Bone marrow (tissue), 2 donors: Measurements from ENCODE around the gene PEAK3.

Source experiments
- DNase-seq, 2 donors: peaks; one replicate each; lab custom pipeline; 2025; lab: John Stamatoyannopoulos, UW

PEAK3 gene

DNA sequence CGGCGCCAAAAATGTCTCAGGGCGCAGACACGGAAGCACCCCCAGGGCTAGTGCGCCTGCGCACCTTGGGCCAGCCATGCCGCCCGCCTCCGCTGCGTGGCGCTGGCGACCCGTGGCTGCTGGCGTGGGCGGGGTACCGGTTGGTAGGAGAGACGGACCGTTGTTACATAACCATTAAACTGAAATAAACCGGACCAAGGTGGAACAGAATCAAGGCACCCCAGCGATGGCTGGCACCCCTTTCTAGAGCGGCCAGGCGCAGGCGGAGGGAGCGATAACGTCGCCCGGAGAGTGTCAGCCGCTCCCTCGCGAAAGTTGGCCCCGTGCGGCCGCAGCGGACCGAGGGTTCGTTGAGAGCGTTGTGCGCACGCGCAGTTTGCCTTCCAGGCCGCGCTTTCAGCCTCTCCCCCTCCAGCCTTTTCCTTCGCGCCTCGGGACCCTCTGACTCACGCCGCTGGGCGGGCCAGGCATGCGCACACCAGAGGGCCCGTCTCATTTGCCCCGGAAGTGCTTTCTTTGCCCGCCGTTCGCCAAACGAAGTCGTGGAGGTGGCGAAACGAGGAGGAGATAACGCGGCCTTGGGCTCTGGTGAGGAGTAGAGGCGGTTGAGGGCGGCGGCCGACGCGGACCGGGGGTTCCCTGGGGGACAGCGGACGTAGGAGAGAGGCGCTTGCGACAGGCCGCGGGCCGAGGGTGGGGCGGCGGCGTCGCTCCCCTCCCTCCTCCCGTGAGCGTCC lies 45.5 kb downstream of the PEAK3 start, which contains the start of the genes PLEKHJ1 and SF3A2:
TSS of gene PLEKHJ1 (minus strand) at position 16 of the 737 bp plus-strand sequence. CDS start 81 bp downstream, outside the sequence.
TSS of gene SF3A2 (plus strand) at position 511 of the 737 bp plus-strand sequence. CDS start 6,595 bp downstream, outside the sequence.
- DNase-seq: peak; percentile 96 to 100

DNA sequence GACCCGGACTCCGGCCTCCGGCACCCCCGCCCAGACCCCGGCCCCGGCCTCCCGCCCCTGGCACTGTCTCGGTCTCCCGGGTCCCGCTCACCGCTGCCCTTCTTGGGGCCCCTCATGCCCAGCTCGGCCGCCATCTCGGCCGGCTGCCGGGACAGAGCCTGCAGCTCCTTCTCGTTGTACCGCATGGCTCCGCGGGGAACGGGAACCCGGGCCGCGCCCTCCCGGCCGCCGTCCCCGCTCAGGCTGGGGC lies 46.0 kb downstream of the PEAK3 start:
- no peak for DNase-seq

DNA sequence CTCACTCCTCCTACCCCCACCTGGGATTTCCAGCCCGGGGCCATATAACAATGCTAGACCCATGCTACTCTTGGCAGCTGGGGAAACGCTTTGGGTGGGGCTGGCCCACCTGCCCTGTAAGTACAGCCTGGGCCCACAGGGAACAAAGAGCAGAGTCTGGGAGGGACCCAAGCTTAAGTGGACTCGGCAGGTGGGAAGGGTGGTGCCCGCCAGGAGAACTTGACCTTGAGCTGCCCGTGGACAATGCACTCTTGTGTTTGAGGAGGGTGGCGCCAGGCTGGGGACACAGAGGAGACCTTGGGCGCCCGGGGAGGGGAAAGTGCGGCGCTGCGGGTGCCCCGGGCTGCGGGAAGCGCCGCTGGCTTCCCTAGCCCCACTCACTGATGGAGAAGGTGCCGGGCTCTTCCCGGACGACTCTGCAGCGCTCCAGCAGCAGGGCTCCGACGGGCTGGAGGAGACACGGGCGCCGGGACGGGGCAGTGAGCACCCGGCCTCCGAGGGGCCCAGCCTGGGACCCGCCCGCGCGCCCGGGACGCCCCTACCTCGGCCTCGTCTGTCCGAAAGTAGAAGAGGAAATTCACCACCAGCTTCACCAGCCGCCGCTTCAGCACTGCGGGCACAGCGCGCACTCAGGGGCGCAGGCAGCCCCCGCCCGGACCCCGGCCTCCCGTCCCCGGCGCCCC lies 46.5 kb downstream of the PEAK3 start:
- DNase-seq: peak in 1 of 2 donors; percentile 49

DNA sequence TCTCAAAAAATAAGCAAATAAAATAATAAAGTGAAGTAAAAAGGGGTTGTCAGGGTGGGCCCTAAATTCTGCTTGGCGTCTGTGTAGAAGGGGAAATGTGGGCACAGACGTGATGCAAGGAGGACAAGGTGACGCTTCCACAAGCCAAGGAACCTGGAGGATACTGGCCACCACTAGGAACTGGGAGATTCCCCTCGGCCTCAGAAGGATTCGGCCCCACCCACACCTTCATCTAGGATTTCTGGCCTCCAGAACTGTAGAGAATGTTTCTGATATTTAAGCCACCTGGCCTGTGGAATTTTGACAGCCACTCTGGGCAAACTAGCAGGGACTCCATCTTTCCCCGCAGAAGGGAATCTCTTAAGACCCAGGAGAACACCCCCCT lies 47.0 kb downstream of the PEAK3 start:
- no peak for DNase-seq

DNA sequence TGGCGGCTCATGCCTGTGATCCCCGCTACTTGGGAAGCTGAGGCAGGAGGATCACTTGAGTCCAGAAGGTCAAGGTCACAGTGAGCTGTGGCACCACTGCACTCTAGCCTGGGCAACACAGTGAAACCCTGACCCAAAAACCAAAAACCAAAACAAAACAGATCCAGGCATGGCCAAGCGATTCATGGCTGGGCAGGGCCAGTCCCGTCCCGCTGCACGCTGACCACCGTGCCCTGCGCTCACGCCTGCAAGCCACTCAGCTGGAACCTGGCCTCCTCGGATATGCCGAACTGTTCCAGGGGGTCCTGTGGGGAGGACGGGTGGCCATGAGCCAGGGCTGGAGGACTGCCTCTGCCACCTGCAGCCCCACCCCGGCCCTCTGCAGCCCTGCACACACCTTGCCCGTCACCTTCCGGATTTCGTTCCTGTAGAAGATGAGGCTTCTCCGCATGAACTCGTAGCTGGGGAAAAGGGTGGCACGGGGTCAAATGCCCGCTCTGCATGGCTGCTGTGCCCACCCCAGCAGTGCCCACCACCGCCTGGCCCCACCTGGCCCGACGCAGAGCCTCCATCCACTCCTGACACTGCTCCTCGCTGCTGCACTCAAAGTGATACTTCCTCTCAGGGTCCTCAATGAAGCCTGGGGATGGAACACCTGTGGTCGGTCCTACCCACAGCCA lies 48.2 kb downstream of the PEAK3 start:
- no peak for DNase-seq

DNA sequence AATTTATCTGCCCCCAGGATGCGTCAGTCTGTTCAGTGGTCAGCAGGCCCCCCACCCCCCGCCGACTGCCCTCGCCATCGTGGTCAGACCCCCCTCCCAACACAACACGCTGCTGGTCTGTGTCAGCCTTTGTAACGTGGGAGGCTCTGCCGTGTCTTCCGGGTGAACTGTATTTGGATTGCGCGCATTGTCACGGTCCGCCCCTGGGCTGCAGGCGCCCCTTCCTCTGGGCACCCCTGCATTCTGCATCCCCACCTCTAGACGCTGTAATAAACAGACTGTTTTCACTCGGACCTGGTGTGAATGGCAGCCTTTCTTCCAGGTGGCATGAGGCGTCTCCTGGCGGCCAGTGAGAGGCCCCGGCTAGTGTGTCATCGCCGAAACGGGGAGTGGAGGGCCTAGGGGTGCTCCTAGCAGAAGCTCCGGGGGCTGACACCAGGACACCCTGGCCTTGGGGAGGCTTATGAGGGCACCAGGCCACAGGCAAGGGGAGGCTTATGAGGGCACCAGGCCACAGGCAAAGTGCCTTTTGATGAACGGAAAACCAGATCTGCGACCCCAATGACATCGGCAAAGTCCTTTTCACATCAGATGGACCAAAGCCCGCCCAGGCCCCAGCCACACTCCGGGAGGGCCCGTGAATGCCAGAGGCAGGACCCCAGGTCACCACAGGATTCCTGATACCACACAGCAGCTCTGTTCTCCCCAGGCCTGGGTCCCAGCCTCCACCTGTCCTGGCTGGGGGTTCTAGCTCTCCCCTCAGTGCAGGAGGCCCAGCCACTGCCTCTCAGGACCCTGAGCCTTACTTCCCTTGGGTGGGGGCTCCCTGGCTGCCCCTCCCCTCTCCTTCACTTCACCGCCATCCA lies 49.5 kb downstream of the PEAK3 start:
- no peak for DNase-seq

DNA sequence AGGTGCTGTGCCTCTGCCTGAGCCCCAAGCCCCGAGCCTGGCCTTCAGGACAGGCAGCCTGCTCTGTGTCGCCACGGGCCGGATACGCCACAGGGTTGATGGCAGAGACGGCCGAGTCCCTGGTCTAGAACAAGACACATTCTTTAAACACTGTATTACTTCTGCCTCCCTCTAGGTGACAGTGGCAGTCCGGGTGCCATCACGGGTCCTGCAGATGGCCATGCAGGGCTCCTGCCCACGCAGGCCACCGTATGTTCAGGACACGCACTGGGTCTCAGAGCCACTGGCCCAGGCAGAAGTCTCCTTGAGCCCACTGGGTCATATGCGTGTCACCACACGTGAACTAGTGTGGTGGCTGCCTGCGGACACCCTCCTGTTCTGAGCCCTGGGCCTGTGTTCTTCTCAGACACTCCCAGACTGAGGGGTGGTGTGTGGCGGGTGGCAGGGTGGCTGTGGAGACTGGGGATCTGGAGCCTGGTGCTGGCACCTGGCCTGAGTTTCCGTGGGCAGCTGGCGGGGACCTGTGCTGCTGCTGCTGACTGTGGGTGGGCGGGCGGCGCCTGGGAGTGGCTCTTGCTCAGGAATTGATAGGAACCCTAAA lies 50.3 kb downstream of the PEAK3 start:
- DNase-seq: no peak

DNA sequence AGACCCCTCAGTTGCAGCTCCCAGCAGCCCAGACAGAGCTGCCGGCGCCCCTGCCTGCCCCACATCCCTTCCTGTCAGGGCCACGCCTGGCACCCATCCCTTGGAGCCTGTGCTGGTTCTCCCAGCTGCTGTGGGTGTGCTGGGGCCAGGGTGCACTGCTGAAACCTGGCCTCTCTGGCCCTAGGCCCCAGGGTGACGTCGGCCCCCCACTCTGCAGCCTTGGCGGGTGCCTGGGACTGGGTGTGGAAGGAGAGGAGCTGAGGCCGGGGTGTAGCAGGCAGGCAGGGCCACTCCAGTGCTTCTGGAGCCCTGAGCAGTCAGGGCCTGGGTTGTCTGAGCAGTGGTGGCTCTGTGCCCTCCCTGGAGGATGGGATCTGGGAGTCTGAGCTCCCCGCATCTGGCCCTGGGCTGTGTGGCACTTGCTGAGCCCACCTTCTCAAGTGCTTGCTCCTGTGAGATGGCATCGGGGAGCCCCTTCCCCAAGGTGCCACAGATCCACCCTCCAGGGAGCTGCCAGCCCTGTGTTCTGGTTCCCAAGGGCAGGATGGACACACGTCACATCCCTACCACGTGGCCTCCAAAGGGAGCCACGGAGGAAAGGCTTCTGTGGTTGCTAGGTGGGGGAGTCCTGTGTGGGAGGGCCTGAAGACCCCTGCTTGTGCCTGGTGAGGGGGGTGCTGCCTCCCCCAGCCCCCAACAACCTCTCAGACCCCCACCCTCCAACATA lies 51.0 kb downstream of the PEAK3 start:
- DNase-seq: no peak

DNA sequence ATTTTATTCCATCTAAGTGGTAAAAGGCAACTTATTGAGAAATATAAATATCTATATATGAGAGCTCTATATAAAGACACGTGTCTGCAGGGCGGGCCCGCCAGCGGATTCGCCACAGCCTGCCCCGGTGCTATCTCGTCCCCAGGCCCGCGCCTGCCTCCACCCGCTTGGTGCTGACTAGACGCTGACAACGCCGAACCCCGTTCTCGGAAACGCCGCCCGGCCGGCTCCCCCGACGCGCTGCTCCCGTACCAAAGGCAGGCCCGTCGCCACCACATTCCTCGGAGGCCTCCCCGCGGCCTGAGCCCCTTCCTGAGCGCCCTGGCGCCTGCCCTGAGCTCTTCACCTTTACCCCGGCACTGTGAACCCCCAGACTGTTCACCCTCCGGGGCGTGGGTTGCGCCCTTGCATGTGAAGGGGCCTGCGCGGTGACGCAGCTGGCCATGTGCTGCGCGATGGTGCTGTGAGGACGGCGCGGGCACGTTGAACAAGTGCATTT lies 51.9 kb downstream of the PEAK3 start:
- no peak for DNase-seq

DNA sequence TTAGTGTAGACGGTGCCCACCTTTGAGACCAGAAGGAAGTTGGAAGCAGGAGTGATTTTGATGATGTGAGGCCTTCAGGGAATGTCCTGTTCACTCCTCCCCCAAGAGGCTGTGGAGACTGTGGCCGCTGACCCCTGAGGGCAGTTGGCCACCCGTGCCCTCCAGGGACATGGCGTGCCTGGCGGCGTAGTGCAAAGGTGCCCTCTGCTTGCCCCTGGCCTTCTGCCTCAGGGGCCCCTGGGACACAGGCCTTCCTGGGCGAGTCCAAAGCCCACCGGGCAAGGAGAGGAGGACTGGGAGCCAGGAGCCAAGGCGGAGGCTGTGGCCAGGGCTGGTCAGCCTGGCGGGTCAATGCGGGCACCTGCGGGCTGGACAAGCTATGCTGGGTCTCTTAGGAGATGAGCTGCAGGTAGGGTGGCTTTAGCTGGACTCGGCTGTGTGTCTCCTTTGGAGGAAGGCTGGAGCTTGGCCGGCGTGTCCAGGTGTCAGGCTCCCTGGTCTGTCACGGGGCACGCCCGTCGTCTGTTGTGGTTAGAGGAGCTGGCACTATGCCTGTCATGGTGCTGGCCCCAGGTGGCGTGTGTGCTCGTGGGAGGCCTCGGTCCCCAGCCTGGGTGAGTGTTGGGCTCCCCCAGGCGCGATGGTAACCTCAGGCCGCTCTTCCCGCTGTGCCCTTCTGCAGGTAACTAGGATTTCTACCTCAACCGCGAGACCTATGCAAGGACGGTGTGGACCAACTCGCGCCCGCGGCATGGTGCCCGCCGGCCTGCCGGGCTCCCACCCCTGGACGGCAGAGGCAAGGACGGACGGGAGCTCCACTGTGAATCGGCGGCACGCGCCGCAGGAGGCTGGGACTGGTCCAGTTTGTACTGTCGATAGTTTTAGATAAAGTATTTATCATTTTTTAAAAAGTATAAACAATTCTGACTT lies 52.6 kb downstream of the PEAK3 start:
- DNase-seq: no peak

DNA sequence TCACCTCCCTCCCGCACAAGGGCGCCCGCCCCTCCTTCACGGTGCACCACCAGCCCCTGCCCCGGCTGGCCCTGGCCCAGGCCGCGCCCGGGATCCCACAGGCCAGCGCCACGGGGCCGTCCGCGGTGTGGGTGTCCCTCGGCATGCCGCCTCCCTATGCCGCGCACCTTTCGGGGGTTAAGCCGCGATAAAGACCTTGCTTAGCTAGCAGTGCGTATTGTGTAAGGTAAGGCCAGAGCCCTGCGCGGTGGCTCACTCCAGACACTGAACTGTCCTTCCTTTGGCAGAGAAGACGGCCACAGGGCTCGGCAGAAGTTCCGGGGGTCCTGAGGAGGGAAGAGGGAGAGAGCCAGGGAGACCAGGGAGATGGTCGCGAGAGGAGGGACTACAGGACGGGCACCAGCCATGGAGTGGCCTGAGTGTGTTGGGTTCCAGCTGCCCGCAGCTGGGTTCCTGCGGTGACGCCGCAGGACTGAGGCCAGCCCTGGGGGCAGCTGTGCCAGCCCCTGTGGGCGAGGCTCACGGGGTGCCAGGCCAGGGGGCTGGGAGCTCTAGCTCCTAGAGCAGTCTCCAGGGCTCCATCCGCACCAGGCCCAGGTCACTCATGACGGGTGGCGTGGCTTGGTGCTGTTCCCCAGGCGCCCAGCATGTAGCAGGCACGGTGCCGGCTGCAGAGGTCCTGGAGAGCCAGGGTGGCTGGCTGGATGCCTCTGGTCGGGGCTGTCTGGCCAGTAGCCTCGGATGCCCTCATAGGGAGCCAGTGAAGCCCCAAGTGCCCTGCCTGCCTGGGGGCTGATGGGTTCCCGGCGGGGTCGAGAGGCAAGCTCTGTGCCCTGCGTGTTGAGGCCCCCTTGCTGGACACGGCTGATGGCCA lies 53.6 kb downstream of the PEAK3 start:
- DNase-seq: no peak

DNA sequence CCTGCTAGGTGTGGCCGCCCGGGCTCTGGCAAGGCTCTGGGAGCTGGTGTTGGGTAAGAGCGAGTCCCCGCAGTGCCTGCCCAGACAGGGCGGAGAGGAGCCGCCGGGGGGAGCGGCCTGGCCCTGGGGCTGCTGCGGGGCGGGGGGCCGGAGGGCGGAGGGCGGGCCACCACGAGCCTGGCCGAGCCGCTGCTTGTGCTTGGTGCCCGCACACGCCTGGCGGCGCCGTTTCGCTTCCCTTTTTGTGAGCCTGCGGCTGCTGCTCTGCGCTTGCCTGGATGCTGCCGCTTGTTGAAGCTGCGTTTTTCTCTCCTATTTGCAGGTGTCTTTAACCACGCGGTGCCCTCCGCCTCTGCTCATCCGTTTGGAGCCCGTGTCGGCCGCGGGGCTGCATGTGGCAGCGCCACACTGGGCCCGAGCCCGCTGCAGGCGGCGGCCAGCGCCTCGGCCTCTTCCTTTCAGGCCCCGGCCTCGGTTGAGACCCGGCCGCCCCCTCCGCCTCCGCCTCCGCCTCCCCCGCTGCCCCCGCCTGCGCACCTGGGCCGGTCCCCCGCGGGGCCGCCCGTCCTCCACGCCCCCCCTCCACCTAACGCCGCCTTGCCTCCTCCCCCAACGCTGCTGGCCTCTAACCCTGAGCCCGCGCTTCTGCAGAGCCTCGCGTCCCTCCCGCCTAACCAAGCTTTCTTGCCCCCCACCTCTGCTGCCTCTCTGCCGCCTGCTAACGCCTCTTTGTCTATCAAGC lies 54.4 kb downstream of the PEAK3 start:
- no peak for DNase-seq

DNA sequence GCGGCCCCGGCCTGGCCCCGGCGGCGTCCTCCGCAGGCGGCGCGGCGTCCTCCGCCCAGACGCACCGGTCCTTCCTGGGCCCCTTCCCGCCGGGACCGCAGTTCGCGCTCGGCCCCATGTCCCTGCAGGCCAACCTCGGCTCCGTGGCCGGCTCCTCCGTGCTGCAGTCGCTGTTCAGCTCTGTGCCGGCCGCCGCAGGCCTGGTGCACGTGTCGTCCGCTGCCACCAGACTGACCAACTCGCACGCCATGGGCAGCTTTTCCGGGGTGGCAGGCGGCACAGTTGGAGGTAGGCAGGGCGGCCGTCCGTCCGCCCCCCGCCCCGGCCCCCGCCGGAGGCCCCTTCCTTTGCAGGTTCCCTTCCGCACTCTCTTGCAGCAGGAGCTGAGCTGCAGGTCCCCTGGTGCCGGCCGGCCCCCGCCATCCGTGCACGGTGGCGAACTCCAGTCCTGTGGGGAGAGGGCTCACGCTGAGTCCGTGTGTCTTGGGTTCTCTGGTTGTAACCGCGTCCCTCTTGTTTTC lies 55.1 kb downstream of the PEAK3 start:
- DNase-seq: no peak

DNA sequence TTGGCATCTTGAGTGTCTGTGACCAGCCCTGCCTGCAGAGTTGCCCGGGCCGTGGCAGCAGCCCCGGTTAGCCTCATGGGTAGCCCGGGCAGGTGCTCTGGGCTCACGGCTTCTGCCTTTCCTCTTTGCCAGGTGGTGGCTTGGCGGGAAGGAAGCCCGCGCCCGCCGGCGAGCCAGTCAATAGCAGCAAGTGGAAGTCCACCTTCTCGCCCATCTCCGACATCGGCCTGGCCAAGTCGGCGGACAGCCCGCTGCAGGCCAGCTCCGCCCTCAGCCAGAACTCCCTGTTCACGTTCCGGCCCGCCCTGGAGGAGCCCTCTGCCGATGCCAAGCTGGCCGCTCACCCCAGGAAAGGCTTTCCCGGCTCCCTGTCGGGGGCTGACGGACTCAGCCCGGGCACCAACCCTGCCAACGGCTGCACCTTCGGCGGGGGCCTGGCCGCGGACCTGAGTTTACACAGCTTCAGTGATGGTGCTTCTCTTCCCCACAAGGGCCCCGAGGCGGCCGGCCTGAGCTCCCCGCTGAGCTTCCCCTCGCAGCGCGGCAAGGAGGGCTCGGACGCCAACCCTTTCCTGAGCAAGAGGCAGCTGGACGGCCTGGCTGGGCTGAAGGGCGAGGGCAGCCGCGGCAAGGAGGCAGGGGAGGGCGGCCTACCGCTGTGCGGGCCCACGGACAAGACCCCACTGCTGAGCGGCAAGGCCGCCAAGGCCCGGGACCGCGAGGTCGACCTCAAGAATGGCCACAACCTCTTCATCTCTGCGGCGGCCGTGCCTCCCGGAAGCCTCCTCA lies 55.7 kb downstream of the PEAK3 start:
- no peak for DNase-seq

DNA sequence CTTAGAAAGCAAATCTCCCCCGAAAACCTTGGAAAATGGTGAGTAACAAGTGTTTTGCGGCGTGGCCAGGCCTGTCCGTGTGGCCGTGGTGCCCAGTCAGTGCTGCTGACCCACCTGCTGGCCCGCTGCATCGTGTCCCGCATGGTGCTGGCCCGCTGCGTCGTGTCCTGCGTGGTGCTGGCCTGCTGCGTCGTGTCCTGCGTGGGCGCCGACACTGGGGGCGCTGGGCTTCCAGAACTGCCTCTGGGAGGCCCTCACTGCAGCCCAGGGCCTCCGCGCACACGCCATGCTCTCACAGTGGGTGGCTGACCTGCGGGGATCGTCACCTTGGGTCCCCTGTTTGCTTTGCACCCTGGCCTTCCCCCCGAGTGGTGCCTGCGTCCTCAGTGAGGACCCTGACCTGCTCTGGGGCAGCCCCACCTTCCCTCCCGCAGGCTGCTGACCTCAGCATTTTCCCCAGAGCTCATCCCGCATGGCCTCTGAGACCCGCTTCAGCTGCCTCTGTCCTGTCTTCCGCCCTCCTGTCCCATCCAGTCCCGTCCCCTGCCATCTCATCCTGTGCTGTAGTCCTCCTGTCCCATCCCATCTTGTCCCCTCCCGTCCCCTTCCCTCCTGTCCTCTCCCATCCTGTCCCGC lies 56.4 kb downstream of the PEAK3 start:
- DNase-seq: no peak

DNA sequence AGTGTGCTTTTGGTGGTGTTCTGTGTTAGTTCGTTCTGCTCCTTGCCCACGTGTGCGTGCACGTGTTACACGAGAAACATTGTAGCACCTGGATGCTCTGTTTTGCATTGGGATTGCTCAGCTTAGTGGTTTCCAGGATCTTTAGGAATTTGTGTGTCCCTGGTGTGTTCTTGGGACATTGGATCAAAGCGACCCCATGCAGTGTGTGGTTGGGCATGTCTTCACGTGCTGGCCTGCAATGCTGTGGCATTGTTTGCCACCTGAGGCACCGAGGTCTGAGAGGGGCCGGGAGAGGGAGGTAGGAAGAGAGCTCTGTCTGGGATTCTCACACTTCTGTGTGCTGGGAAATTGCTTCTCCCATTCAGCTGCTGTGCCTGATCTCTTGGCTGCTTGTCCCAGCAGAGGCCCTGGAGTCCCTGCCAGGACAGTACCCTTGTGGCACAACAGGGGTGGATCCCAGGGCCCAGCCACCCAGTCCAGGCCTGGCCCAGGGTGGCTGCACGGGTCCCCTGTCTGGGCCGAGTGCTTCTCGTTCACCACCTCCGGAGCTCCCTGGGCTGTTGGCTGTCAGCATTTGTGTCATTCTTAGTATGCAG lies 57.1 kb downstream of the PEAK3 start:
- DNase-seq: no peak
